NCI-H510A (cell line): ENCODE data around the gene DHODH.
"Not testable (repeated sequence)": the region's sequence is repeated elsewhere in the genome, so short reads cannot be mapped to it uniquely, and the experiment has no call there.

Experiments
- DNase-seq: peaks from one replicate; lab custom pipeline; 2025; lab: John Stamatoyannopoulos, UW

DHODH gene

GRCh38 chr16:72008424-72009216 lies at the start of gene DHODH:
Gene DHODH (plus strand): TSS chr16:72008744. CDS start chr16:72008765, 21 bp downstream.
- peak; percentile 94 for DNase-seq

GRCh38 chr16:71961066-71962039 lies 47.2 kb upstream of the DHODH start:
- peak; percentile 8 for DNase-seq

GRCh38 chr16:71963125-71963875 lies 45.2 kb upstream of the DHODH start:
- DNase-seq, result no peak

GRCh38 chr16:71965223-71965622 lies 43.3 kb upstream of the DHODH start:
- DNase-seq, result no peak

- no peak for DNase-seq
Measured at GRCh38 chr16:71966932-71967331, 41.6 kb upstream of the DHODH start.

- DNase-seq, result no peak
Measured at GRCh38 chr16:71969353-71969752, 39.2 kb upstream of the DHODH start.

- no peak for DNase-seq
Measured at GRCh38 chr16:71971571-71971970, 37.0 kb upstream of the DHODH start.

- no peak for DNase-seq
Measured at GRCh38 chr16:71972356-71972755, 36.2 kb upstream of the DHODH start.

- no peak for DNase-seq
Measured at GRCh38 chr16:71973001-71973400, 35.5 kb upstream of the DHODH start.

GRCh38 chr16:71974068-71974818 lies 34.3 kb upstream of the DHODH start:
- DNase-seq, result no peak

GRCh38 chr16:71985262-71985974 lies 23.1 kb upstream of the DHODH start:
- no peak for DNase-seq

GRCh38 chr16:71986131-71986530 lies 22.4 kb upstream of the DHODH start:
- DNase-seq, result no peak

GRCh38 chr16:71995038-71995437 lies 13.5 kb upstream of the DHODH start:
- no peak for DNase-seq

GRCh38 chr16:71997578-71997977 lies 11.0 kb upstream of the DHODH start:
- DNase-seq, result not testable (repeated sequence)

GRCh38 chr16:72001180-72001874 lies 7.2 kb upstream of the DHODH start:
- no peak for DNase-seq

GRCh38 chr16:72002619-72003018 lies 5.9 kb upstream of the DHODH start:
- no peak for DNase-seq

- DNase-seq, result not testable (repeated sequence)
Measured at GRCh38 chr16:72008065-72008423, 500 bp upstream of the DHODH start.

- DNase-seq, result no peak
Measured at GRCh38 chr16:72009779-72010178, 1.2 kb downstream of the DHODH start.

GRCh38 chr16:72012607-72013006 lies 4.1 kb downstream of the DHODH start:
- no peak for DNase-seq

GRCh38 chr16:72013389-72013788 lies 4.8 kb downstream of the DHODH start:
- DNase-seq, result no peak
